SW 1271 (cell line): Measurements from ENCODE around the gene MET.

Experiments
- DNase-seq, 2 experiments: peaks; one replicate each; lab custom pipeline; 2025; lab: John Stamatoyannopoulos, UW

MET gene

DNA sequence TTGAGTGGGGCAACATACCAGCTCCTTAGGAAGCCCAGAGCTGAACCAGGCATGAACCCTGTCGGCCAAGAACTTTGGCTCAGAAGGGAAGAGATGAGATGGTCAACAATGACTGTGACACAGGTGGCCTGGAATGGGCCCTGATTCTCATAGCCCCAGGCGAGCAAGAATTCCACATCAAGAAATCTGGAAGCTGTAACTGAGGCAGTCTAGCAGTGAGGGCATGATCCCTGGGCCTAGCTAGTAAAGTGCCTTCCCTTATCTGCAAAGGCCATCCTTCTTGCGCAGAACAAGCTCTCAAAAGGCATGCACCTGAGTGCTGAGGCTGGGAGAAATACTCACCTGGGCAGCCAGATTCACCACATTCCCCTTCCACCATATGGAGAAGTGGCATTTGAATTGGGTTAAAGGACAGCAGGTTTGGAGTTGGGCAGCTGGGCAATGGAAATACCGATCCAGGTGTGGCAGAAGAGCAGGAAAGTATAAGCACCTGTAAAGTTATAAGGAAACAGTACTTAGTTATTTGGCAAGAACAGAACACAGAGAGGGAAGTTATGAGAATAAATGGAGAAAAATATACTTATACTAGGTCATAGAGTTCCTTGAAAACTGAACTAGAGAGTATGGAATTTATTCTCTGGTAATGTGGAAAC lies 111.8 kb downstream of the MET start:
- no peak for DNase-seq

DNA sequence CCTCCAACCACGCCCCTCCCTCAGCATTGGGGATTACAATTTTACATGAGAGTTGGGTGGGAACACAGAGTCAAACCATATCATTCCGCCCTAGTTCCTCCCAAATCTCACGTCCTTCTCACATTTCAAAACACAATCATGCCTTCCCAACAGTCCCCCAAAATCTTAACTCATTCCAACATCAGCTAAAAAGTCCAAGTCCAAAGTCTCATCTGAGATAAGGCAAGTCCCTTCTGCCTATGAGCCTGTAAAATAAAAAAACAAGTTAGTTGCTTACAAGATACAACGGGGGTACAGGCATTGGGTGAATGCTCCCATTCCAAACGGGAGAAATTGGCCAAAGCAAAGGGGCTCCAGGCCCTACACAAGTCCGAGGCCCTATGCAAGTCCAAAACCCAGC lies 112.7 kb downstream of the MET start:
- no peak for DNase-seq

DNA sequence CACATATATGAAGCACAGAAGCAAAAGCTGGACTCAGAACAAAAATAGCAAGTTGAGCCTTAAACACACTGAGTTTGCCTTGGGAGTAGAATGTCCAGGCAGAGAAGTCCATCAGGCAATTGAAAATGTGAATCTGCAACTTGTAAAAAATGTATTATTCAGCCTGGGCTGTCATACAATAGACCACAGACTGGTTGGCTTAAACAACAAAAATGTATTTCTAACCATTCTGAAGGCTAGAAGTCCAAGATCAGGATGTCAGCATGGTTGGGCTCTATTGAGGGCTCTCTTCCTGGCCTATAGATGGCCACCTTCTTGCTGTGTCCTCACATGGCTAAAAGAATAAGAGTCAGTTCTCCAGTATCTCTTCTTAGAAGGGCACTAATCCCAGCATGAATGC lies 113.8 kb downstream of the MET start:
- no peak for DNase-seq

GRCh38 chr7:116786791-116787443 lies 114.9 kb downstream of the MET start:
- DNase-seq: peak in 1 of 2 experiments; percentile 30

DNA sequence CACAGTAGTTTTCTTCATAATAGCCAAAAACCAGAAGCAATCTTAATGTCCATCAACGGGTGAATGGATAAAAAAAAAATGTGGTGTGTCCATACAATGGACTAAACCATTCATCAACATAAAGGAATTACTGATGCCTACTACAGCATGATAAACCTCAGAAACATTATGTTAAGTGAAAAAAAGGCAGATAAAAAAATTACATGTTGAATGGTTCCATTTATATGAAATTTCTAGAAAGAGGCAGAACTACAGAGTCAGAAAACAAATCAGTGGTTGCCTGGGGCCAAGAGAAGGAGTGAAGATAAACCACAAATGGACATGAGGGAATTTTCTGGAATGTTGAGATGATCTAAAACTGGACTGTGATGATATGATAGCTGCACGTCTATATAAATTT lies 115.9 kb downstream of the MET start:
- no peak for DNase-seq

- DNase-seq: no peak
These were observed 116.7 kb downstream of the MET start for GRCh38 chr7:116788572-116789197.

DNA sequence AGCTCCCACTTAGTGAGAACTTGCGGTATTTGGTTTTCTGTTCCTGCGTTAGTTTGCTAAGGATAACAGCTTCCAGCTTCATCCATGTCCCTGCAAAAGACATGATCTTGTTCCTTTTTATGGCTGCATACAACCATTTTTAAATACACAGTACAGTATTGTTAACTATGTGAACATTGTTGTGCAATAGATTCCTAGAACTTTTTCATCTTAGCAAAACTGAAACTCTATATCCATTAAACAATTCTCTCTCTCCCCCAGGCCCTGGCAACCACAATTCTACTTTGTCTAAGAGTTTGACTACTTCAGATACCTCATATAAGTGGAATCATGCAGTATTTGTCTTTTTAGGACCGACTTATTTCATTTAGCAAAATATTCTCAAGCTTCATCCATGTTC lies 118.0 kb downstream of the MET start:
- no peak for DNase-seq

- no peak for DNase-seq
These were observed 120.8 kb downstream of the MET start for GRCh38 chr7:116792813-116793212.

- no peak for DNase-seq
These were observed 121.9 kb downstream of the MET start for GRCh38 chr7:116793795-116794340.

GRCh38 chr7:116796471-116796870 lies 124.5 kb downstream of the MET start:
- no peak for DNase-seq

- no peak for DNase-seq
These were observed 125.6 kb downstream of the MET start for GRCh38 chr7:116797612-116798011.

DNA sequence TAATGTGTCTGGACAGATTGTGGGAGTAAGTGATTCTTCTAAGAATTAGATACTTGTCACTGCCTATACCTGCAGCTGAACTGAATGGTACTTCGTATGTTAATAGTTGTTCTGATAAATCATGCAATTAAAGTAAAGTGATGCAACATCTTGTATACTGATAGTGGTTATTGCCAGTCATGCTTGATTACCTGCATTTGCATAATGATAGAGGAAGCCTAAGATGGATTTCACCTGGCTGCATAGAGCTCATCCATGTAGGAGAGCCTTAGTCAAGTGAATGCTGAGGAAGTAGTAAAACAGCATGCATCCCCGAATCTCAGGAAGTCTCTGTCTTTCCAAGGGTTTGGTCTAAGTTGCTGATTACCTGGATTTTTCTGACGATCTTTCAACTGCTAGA lies 126.2 kb downstream of the MET start:
- no peak for DNase-seq

GRCh38 chr7:116799916-116800315 lies 127.9 kb downstream of the MET start:
- no peak for DNase-seq

- no peak for DNase-seq
These were observed 128.6 kb downstream of the MET start for GRCh38 chr7:116800594-116800993.

- DNase-seq: peak in 1 of 2 experiments; percentile 15
These were observed 129.2 kb downstream of the MET start for GRCh38 chr7:116801092-116801710.

DNA sequence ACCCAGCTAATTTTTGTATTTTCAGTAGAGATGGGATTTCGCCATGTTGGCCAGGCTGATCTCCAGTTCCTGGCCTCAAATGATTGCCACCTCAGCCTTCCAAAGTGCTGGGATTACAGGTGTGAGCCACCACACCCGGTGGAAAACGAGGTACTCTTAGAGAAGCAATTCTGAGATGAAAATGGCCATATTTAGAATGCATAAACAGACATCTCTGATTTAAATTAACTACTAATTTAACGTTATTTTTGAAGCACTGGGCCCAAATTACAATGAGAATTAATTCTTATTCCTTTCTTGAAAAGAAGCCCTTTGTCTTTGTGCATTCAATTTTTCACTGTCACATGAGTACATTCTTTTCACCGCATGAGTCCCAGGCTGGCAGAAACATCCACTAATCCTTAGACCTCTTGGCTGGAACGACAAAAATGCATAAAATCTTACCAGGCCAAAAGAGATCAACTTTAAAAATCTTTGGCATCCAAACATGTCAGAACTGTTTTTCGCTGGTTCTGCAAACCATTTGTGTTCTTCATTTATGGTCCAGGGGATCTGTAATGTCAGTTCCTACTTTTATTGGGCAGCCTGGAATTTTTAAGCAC lies 130.2 kb downstream of the MET start:
- no peak for DNase-seq

GRCh38 chr7:116802746-116803152 lies 130.8 kb downstream of the MET start:
- DNase-seq: peak; percentile 28 to 64

DNA sequence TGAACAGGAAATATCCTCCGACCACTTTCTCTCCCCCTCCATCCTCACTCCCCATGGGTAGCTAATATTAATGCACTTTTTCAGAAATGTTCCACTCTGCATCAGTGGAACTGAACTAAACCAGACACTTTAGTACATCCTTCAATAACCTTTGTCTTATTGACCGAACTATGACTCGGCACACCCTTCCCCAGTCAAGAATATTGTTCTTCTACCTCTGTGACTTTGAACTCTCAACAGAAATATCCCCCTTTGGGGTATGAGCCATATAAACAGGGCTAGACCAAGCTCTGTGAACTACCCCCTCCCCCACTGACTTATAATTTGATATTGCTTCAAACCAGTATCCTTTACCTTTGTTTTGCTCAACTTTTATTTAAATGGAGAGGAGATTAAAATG lies 132.5 kb downstream of the MET start:
- DNase-seq: no peak

DNA sequence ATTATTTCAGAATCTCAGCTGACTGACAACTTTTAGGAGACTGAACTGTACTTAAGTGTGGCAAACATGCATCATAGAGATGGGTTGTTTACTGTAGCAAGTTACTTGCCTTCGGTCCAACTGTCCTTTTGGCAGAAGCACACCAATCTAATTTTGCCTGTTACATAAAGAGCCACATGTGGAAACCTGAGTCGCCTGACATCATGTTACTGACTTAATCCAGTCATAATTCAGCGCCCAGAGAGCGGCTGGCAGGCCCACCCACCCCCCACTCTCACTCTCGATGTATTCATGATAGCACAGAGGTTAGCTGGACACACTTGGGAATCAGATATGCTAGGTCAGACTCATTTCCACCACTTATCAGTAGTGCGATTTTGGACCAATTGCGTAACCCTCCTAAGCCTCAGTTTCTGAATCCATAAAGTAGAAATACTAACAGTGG lies 133.1 kb downstream of the MET start:
- DNase-seq: no peak

DNA sequence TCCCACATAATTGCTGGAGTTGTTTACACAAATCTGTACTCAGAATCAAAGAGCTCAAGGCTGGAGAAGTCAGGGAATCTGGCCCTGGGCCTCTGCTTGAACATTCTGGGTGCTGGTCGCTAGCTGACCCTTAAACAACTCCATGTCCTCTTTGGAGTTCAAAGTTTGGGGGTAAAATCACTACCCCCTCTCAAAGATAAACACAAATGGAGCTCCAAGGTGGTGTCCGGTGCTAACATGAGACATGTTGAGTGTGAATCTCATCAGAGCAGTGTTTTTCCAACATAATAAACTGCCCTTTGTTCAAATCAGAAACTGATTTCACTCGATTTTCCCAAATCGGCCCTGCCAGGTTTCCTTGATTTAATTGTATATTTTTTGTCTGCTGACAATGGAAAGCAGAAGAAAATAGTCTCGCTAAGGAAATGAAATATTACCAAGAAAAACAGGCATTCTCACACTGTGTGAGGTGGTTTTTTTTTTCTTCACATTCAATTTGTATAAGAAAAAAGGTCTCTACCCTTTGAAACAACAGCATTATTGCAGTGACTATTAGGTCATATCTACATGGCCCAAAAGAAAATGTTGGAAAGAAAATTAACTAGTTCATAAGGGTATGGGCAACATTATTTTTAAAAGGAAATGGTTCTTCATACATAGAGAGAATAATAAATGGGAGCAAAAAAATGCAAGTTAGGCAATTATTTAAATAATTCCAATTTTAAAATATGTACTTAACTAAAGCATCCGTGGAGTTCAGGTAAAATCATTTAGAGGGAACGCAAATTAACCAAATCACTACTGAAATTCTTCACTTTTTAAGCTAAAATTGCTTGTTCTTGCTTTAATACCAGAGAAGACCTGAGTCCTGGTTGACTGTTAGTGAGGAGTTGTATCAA lies 134.3 kb downstream of the MET start:
- no peak for DNase-seq

- DNase-seq: no peak
These were observed 135.1 kb downstream of the MET start for GRCh38 chr7:116807011-116807560.
